Sigmoid colon (tissue), 4 donors: Measurements from ENCODE around the gene HBA1.

Source experiments
- EP300 ChIP-seq, 4 donors: sonication (generic); formaldehyde crosslinking; IDR thresholded peaks; one replicate each; pipeline ENCODE4 v1.6.1; 2017; ENCODE audit warnings: antibody characterized with exemption in 4 of 4
- POLR2A ChIP-seq, 2 donors: fragments of 450-650 bp; IDR thresholded peaks; one replicate each; pipeline ENCODE4 v1.6.1; 2016; ENCODE audit warnings: antibody characterized with exemption in 2 of 2, mild to moderate bottlenecking in 2 of 2, moderate library complexity in 2 of 2
- TF ChIP-seq, protein P1 (sequence below), 4 experiments: fragments of 450-650 bp in 3 of 4; fragments of 200-600 bp in 1 of 4; IDR thresholded peaks; one replicate each; pipeline ENCODE4 v1.5.1; 2016 to 2019; ENCODE audit warnings: antibody characterized with exemption in 4 of 4, mild to moderate bottlenecking in 3 of 4, moderate library complexity in 2 of 4

GRCh38 chr16:133716-134115, 42.8 kb upstream of the HBA1 start:
- TF ChIP-seq, protein P1, sequence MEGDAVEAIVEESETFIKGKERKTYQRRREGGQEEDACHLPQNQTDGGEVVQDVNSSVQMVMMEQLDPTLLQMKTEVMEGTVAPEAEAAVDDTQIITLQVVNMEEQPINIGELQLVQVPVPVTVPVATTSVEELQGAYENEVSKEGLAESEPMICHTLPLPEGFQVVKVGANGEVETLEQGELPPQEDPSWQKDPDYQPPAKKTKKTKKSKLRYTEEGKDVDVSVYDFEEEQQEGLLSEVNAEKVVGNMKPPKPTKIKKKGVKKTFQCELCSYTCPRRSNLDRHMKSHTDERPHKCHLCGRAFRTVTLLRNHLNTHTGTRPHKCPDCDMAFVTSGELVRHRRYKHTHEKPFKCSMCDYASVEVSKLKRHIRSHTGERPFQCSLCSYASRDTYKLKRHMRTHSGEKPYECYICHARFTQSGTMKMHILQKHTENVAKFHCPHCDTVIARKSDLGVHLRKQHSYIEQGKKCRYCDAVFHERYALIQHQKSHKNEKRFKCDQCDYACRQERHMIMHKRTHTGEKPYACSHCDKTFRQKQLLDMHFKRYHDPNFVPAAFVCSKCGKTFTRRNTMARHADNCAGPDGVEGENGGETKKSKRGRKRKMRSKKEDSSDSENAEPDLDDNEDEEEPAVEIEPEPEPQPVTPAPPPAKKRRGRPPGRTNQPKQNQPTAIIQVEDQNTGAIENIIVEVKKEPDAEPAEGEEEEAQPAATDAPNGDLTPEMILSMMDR (IDR thresholded peaks at IDR 0.05) = no peak
- TF ChIP-seq EP300 (IDR thresholded peaks at IDR 0.05) (no peak), POLR2A (IDR thresholded peaks at IDR 0.05) (no peak)
